GM19372 (cell line): ENCODE results near the gene VIL1.

Experiments
- ATAC-seq: cut with Tn5 transposase; IDR thresholded peaks from one replicate; pipeline ENCODE4 v1.9.1; 2021; ENCODE audit warnings: mild to moderate bottlenecking, low read depth, moderate library complexity; ENCODE audit not compliant: unreplicated experiment

VIL1 gene

DNA sequence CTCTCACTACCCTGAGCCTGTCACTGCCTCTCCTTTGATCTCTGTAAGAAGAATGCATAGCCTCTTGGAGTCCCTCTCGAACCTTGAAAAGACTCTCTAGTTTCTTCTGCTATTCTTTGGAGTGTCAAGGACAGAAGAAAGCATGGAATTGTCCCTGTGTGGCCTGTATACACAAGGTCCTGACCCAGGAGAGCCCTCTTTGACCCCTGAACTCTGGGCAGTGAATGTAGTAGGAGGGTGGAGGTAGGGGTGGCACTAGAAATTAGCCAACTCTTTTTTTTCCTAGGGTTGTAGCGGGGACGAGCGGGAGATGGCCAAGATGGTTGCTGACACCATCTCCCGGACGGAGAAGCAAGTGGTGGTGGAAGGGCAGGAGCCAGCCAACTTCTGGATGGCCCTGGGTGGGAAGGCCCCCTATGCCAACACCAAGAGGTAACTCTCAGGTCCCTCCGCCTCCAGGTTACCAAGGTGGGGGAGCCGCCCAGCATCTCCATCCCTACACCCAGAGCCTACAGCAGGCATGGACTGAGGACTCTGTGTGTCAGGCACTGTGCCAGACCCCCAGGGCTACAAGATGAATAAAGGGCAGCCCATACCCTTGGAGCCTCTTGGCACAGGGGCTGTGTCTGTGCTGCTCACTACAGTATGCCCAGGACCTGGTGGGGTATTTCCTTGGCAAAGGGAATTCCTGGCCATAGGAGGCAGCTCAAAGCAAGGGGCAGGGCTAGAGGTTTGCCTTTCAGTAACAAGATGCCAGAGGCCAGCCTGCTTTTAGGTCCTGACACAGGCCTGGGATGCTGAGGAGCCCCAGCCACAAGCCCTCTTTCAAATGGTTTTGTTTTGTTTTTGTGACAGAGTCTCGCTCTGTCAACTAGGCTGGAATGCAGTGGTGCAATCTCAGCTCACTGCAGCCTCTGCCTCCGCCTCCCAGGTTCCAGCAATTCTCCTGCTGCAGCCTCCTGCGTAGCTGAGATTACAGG is 16.4 kb downstream of the VIL1 start:
- ATAC-seq: no peak

DNA sequence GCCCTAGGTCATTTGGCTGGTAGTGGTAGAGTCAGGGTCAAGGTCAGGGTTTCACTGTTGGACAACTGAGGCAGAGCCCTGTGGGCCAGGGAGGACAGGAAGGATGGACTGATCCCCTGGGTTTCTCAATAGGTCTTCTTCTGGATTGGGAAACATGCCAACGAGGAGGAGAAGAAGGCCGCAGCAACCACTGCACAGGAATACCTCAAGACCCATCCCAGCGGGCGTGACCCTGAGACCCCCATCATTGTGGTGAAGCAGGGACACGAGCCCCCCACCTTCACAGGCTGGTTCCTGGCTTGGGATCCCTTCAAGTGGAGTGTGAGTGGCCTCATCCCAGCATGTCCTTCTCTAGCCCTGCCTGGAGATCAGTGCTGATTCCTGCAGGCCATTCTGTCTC is 18.1 kb downstream of the VIL1 start:
- no peak for ATAC-seq

- ATAC-seq: no peak
These were observed 19.0 kb downstream of the VIL1 start for GRCh38 chr2:218437969-218438368.

GRCh38 chr2:218438596-218438995 is 19.7 kb downstream of the VIL1 start:
- no peak for ATAC-seq

- ATAC-seq: no peak
These were observed 25.9 kb downstream of the VIL1 start for GRCh38 chr2:218444692-218445357.

DNA sequence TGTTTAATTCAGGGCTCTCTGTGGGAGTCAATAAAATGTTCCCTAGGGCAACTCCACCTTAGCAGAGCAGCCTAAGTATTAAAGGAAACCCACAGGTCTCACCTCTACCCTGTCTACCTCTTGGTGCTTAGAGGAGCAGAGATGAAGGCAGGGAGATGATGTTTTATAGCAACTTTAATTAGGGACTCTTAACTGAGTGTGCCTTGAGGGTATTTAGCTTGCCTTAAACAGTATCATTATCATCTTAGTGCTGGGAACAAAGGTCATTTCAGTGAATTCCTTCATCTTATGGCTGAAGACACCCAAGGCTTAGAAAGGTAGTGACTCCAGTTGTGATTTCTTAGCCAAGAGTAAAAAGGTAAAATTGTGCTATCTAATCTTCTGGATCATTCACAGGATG is 26.7 kb downstream of the VIL1 start:
- ATAC-seq: no peak

- ATAC-seq: no peak
These were observed 27.6 kb downstream of the VIL1 start for GRCh38 chr2:218446547-218446946.

DNA sequence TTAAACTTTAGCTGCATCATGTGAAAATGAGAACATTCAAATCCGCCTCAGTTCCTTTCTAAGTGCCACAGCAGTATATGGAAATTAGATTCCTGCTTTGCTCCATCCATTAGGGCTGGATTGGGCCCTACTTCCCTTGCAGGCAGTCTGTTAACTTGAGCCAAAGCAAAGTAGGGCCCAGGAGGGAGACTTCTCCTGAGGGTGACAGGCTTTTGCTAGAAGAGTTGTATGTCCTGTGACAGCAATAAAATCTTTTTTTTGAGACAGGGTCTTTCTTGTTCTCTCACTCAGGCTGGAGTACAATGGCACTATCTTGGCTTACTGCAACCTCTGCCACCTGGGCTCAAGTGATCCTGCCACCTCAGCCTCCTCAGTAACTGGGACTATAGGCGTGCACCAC is 28.1 kb downstream of the VIL1 start:
- no peak for ATAC-seq

DNA sequence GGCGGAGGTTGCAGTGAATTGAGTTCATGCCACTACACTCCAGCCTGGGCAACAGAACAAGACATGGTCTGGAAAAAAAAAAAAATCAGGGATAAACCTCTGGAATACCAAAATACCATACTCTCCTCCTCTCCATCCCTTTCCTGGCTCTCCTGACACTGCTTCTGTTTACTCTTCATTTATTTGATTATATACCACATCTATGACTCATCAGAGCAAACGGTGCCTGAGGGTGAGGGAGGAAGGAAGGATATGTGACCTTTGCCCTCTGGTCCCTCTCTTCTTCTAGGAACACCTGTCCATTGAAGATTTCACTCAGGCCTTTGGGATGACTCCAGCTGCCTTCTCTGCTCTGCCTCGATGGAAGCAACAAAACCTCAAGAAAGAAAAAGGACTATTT is 30.0 kb downstream of the VIL1 start:
- no peak for ATAC-seq

GRCh38 chr2:218452079-218452478 is 33.2 kb downstream of the VIL1 start:
- ATAC-seq: no peak

DNA sequence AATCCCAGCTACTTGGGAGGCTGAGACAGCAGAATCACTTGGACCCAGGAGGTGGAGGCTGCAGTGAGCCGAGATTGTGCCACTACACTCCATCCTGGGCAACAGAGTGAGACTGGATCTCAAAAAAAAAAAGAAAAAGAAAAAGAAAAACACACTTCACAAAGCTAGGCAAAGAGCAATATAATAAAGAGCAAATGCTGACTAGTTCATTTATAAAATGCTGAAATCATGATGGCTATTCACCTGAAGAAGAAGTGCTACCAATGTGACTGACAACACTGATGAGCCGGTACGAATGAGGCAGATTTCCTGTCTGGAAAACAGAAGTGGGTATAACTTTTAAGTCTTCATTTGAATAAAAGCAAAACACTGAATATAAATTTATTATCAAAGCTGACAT is 37.9 kb downstream of the VIL1 start:
- ATAC-seq: no peak

GRCh38 chr2:218458598-218458997 is 39.7 kb downstream of the VIL1 start:
- ATAC-seq: no peak

DNA sequence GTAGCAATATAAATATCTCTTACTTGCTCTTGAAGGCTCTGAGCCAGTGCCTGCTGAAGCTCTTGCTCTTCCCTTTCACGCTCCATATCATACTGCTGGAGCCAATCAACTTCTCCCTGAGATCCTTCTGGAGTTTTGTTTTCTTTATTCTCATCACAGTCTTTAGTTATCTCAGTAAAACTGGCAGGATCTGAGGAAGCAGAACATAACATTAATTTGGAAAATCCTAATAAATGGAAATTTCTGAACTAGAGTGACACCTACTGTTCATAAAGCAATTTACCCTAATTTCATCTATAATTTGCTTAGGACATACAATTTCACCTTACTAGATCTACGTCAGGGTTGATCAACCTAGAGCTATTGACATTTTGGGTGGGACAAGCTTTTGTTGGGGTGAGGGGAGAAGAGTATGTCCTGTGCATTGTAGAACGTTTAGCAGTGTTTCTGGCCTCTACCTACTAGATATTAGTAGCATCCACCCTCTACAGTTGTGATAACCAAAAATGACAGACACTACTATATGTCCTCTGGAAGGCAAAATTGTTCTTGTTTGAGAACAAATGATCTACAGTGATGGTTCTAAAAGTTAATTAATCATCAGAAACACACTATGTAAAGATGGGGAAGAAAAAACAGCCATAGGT is 47.2 kb downstream of the VIL1 start:
- ATAC-seq: no peak

GRCh38 chr2:218470448-218470847 is 51.5 kb downstream of the VIL1 start:
- ATAC-seq: no peak

- ATAC-seq: no peak
These were observed 52.1 kb downstream of the VIL1 start for GRCh38 chr2:218471036-218471435.

DNA sequence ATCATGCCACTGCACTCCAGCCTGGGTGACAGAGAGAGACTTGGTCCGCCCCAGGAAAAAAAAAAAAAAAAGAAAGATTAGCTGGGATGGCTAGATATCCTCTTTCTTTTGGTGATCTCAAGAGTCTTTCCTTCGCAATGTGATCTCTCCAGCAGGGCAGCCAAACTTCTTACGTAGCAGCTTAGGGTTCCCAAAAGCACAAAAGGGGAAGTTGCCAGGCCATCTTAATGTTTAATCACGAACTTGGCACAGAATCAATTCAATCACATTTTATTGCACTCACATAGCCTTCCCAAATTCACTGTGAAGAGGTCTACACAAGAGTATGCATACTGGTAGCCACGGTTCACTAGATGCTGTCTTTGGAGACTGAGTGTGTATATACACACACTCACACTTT is 53.1 kb downstream of the VIL1 start:
- ATAC-seq: no peak

- no peak for ATAC-seq
These were observed 54.1 kb downstream of the VIL1 start for GRCh38 chr2:218472988-218473387.

DNA sequence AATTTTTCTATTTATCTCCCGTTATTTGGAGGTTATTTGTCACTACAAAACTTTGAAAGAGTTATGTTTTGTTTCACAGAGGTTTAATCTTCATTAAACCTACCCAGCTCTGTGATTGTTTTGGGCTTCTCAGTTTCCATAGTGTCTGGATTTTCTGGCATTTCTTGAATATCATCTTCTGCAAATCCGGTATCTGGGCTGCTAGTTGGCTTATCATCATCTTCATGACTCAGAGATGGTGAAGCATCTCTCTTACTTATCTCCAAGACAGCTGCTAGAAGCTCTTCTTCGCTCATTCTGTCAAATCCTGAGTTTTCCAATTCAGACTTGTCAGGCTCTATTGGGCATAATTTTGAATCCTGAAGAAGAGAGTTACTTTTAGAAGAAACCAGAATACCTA is 55.6 kb downstream of the VIL1 start:
- ATAC-seq: no peak

GRCh38 chr2:218476676-218477075 is 57.8 kb downstream of the VIL1 start:
- ATAC-seq: no peak

- no peak for ATAC-seq
These were observed 58.3 kb downstream of the VIL1 start for GRCh38 chr2:218477247-218477646.

GRCh38 chr2:218478544-218478943 is 59.6 kb downstream of the VIL1 start:
- ATAC-seq: no peak
